Activated T-cell treated with anti-CD3 and anti-CD28 coated beads, Interleukin-2, amount 50 U/mL, for 4 hours (primary cell): ENCODE data around the gene KRTAP4-11. TPM values are rescaled to one million over a fixed set of nuclear protein-coding genes. Genes with fewer than 3 reads are reported as not detected.
"Not testable (repeated sequence)": the region's sequence is repeated elsewhere in the genome, so short reads cannot be mapped to it uniquely, and the experiment has no call there.

ENCODE experiments used
- ATAC-seq, 2 donors: fragments of 200-7000 bp; cut with Tn5 transposase; one replicate each; pipeline ENCODE4 v1.10.0; 2021
- DNase-seq: peaks from one replicate; pipeline ENCODE4 v3.0.0-alpha.2; 2020
- H3K27me3 Mint-ChIP-seq: one replicate; pipeline ENCODE4 v1.8.0; 2021; ENCODE audit warnings: low read depth, mixed read lengths
- H3K36me3 Mint-ChIP-seq: one replicate; pipeline ENCODE4 v1.8.0; 2022; ENCODE audit warnings: mixed read lengths; ENCODE audit not compliant: insufficient read depth
- H3K4me1 Mint-ChIP-seq: one replicate; pipeline ENCODE4 v1.8.0; 2021; ENCODE audit warnings: low read depth, mixed read lengths
- H3K4me3 Mint-ChIP-seq: one replicate; pipeline ENCODE4 v1.8.0; 2021; ENCODE audit warnings: mild to moderate bottlenecking, moderate library complexity, mixed read lengths
- H3K9me3 Mint-ChIP-seq: one replicate; pipeline ENCODE4 v1.8.0; 2021; ENCODE audit warnings: mixed read lengths
- total RNA-seq, 3 donors: library from RNA; stranded (reverse); gene quantifications; one replicate each; pipeline ENCODE4 v1.2.1, GENCODE V29; 2021

The KRTAP4-11 gene
- total RNA-seq, 3 donors from 2014 or later, result not detected

DNA sequence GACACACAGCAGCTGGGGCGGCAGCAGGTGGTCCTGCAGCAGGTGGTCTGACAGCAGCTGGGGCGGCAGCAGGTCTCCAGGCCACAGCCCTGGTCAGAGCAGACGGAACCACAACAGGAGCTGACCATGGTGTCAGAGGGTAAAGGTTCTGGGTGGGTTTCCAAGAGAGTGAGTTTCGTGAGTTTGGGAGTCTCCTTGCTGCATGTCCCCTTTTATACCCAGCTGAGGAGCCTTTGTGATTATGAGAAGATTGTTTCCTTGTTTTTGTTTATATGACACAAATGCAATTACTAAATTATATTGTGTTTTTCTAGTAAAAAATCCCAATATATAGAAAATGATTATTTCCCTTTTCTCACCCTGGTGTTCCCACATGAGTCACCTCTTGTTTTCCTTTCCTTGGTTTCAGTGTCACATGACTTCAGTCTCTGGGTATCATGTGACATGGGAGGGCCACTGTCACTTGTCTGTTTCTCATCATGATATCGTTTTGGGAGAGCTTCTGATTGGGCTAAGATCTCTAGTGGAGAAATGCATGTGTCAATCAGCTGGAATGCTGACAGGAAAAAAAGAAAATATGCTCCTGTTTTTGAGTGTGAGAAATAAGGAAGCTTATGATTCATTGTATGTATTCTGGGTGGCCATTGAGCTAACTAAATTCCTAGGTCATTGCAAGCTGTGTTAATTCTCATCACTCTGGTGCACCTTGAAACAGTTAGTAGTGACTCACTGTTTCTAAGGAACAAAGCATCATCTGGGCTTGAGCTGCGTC is 22.4 kb upstream of the KRTAP4-11 start, which contains the start of gene KRTAP4-6:
TSS of gene KRTAP4-6 (minus strand) at position 185 of the 772 bp plus-strand sequence. CDS start at position 128, 57 bp downstream.
- H3K27me3 Mint-ChIP-seq, result peaks cover 3% of the 10 kb centered on the region
- no peak for DNase-seq
- peaks cover 8% of the 10 kb centered on the region for H3K36me3 Mint-ChIP-seq
- peaks cover 30% of the 10 kb centered on the region for H3K9me3 Mint-ChIP-seq
- no peak for ATAC-seq
- H3K4me3 Mint-ChIP-seq, result no peak within 1 kb of the TSS
- H3K4me1 Mint-ChIP-seq, result no peaks in the 10 kb centered on the region

DNA sequence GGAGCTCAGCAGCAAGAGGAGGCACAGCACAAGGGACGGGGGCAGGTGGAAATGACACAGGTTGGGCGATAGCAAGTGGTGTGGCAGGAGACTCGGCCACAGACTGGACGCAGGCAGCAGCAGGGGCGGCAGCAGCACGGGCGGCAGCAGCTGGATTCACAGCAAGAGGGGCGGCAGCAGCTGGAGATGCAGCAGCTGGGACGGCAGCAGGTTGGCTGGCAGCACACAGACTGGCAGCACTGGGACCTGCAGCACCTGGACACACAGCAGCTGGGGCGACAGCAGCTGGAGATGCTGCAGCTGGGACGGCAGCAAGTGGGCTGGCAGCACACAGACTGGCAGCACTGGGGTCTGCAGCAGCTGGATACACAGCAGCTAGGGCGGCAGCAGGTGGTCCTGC is 21.7 kb upstream of the KRTAP4-11 start:
- not testable (repeated sequence) for H3K4me1 Mint-ChIP-seq, H3K4me3 Mint-ChIP-seq, H3K36me3 Mint-ChIP-seq, H3K27me3 Mint-ChIP-seq, ATAC-seq, DNase-seq
- H3K9me3 Mint-ChIP-seq, result peaks cover 30% of the 10 kb centered on the region

DNA sequence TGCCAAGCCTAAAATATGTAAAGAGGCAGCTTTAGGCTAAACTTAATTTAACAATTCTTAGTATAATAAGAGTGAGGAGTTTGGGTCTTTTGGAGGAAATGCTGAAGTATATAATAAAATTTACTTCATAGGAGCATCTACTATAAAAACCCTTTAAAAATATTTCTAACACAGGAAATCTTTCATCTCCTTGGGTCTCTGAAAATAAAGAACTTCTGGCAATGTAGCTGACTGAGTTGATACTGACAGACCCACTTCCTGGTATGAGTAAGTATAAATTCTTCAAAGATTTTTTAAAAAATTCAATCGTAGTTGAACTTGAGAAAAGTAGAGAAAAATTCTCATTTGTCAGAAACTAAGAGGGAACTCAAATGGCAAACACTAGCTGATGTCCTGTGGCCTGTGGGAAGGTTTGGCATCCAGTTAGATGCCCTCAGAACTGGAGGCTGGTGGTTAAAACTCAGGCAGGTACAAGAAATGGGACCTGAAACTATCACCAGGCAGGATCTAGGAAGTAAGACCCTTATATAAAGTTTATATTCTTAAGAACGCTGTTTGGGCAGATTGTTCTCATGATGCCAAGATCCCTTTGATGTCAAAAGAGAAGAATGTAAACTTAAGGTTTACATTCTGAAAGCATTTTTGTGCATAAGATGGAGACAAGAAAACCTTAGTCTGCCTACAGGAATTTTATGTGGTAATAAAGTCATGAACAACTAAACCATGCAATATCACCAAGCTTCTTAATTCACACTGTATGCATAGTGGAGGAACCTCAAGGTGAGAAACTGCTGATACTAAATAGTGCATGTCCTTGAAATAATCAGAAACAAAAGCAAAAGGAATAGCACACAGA is 15.9 kb upstream of the KRTAP4-11 start:
- peaks cover 11% of the 10 kb centered on the region for H3K9me3 Mint-ChIP-seq
- no peak for ATAC-seq
- H3K4me1 Mint-ChIP-seq, result peaks cover 28% of the 10 kb centered on the region
- no peak for DNase-seq
- H3K27me3 Mint-ChIP-seq, result no peaks in the 10 kb centered on the region
- no peak overlapping the region for H3K4me3 Mint-ChIP-seq
- peaks cover 1% of the 10 kb centered on the region for H3K36me3 Mint-ChIP-seq

DNA sequence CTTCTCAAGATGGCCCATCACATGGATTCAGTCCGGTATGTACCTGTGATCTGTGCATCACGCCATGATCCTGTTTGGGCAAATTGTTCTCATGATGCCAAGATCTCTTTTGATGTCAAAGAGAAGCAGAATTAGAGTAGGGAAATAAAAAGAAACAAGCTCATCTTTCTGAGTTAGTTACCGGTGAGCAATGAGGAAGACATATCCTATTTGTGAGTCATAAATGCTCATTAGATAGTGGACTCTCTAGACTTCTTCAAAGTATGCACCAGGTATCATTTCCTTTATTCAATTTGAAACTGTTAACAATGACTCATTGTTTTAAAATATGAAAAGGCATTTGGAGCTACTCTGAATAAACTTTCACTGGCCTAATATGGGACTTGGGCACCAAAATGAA is 13.8 kb upstream of the KRTAP4-11 start:
- peaks cover 34% of the 10 kb centered on the region for H3K4me1 Mint-ChIP-seq
- no peak overlapping the region for H3K4me3 Mint-ChIP-seq
- H3K36me3 Mint-ChIP-seq, result no peaks in the 10 kb centered on the region
- ATAC-seq (no peak), DNase-seq (no peak)
- no peaks in the 10 kb centered on the region for H3K27me3 Mint-ChIP-seq
- peaks cover 8% of the 10 kb centered on the region for H3K9me3 Mint-ChIP-seq

DNA sequence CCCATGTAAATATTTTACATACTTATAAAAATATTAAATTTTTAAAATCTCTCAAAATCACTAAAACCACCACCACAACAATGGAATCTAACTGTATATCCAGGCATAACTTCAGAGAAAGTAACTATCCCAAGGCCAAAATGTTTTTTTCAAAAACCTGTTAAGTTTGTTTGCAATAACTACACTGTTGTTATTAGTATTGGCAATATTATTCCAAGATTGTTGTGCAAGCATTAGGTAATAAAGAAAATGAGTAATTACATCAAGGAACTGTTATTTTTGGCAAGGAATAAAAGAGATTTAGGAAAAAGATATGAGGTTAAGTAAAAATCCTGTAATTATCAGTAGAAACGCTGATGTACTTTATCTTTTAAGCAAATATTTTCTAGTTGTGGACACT is 9.2 kb upstream of the KRTAP4-11 start:
- ATAC-seq (no peak), DNase-seq (no peak)
- Mint-ChIP-seq H3K36me3 (no peaks in the 10 kb centered on the region), H3K9me3 (peaks cover 8% of the 10 kb centered on the region), H3K4me3 (no peak overlapping the region), H3K4me1 (peaks cover 57% of the 10 kb centered on the region), H3K27me3 (no peaks in the 10 kb centered on the region)

DNA sequence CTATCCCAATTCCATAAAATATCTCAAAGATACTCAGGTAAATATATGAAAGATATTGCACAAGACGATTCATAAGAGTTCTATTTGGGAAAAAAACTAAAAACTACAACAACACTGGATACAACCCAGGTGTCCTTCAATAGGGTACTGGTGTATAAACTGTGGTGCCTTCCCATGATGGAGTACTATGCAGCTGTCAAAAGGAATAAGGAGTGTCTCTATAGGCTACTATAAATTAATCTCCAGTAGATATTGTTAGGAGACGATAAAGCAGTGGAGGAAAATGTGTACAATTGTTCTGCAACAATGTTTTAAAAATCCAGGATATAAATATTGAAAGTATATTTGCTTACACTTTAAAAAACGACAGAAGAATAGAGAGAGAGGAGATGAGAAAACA is 8.2 kb upstream of the KRTAP4-11 start:
- Mint-ChIP-seq H3K4me3 (no peak overlapping the region), H3K4me1 (peaks cover 51% of the 10 kb centered on the region), H3K36me3 (no peaks in the 10 kb centered on the region), H3K9me3 (peaks cover 10% of the 10 kb centered on the region), H3K27me3 (no peaks in the 10 kb centered on the region)
- ATAC-seq, result no peak
- no peak for DNase-seq

DNA sequence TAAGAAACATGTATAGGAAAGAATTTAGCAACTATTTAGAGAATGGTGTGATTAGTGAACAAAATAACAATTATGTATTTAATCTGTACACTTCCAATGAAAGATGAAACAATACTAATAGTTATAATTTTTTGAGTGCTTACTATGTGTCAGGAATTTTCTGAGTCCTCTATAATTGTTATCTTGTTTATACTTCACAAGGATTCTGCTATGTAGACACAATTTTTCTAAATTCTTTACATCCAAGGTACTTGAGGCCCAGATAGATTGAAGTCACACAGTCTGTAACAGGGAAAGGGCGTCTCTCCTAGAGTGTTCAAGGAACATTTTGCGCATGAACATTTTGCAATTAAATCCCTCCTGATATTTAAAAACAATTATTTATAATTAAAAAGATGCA is 6.9 kb upstream of the KRTAP4-11 start:
- H3K4me3 Mint-ChIP-seq, result no peak overlapping the region

DNA sequence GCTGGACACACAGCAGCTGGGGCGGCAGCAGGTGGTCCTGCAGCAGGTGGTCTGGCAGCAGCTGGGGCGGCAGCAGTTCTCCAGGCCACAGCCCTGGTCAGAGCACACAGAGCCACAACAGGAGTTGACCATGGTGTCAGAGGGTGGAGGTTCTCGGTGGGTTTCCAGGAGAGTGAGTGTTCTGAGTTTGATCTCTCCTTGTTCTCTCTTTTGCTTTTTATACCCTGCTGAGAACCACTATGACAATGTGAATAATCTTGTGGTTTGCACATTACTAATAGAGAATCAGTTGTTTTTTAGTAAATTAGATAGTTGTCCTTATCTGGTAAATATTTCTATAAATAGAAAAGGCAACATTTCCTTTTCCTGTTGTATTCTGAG is 5.8 kb upstream of the KRTAP4-11 start, which contains the start of gene KRTAP4-12:
TSS of gene KRTAP4-12 (minus strand) at position 192 of the 381 bp plus-strand sequence. CDS start at position 132, 60 bp downstream.
- peaks cover 59% of the 10 kb centered on the region for H3K4me1 Mint-ChIP-seq
- not testable (repeated sequence) for ATAC-seq

More for the DNA sequence above, 6.9 kb upstream of the KRTAP4-11 start:
- no peaks in the 10 kb centered on the region for H3K27me3 Mint-ChIP-seq
- peaks cover 56% of the 10 kb centered on the region for H3K4me1 Mint-ChIP-seq
- no peak for ATAC-seq
- DNase-seq, result no peak
- H3K9me3 Mint-ChIP-seq, result peaks cover 10% of the 10 kb centered on the region
- no peaks in the 10 kb centered on the region for H3K36me3 Mint-ChIP-seq

DNA sequence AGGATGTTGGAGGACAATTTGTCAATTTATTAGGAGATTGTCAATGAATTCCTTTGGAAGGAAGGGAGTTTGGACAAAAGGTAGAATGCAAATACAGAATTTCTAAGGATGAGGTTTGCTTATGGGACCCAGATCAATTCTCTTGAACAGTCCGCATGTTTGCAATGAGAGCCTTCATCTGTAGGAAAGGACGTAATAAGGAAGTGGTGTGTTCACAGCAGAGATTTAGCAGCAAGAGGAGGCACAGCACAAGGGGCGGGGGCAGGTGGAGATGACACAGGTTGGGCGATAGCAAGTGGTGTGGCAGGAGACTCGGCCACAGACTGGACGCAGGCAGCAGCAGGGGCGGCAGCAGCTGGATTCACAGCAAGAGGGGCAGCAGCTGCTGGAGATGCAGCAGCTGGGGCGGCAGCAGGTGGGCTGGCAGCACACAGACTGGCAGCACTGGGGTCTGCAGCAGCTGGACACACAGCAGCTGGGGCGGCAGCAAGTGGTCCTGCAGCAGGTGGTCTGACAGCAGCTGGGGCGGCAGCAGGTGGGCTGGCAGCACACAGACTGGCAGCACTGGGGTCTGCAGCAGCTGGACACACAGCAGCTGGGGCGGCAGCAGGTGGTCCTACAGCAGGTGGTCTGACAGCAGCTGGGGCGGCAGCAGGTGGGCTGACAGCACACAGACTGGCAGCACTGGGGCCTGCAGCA is 5.3 kb upstream of the KRTAP4-11 start:
- Mint-ChIP-seq H3K4me1 (peaks cover 58% of the 10 kb centered on the region), H3K4me3 (peak overlapping the region; percentile 5)
- not testable (repeated sequence) for H3K27me3 Mint-ChIP-seq, DNase-seq, H3K36me3 Mint-ChIP-seq, ATAC-seq, H3K9me3 Mint-ChIP-seq

More for the DNA sequence above, 5.8 kb upstream of the KRTAP4-11 start, which contains the start of gene KRTAP4-12:
- not testable (repeated sequence) for DNase-seq, H3K9me3 Mint-ChIP-seq, H3K27me3 Mint-ChIP-seq, H3K36me3 Mint-ChIP-seq
- H3K4me3 Mint-ChIP-seq, result peak within 1 kb of the TSS; percentile 5

DNA sequence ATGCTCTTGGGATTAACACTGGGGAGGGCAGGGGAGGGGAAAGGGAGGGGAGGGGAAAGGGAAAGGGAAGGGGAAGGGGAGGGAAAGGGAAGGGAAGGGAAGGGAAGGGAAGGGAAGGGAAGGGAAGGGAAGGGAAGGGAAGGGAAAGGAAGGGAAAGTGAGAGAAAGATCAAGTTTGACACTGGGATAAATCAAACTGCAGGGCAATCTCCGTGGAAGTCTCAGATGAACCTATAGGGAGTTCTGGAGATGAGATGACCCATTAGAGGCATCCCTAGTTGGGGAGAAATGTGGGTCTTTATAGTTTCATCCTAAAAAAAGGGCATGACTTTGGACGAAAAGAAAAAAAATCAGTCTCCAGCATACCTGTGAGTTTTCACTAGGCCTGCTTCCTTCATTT is 3.6 kb upstream of the KRTAP4-11 start:
- H3K36me3 Mint-ChIP-seq, result no peaks in the 10 kb centered on the region

DNA sequence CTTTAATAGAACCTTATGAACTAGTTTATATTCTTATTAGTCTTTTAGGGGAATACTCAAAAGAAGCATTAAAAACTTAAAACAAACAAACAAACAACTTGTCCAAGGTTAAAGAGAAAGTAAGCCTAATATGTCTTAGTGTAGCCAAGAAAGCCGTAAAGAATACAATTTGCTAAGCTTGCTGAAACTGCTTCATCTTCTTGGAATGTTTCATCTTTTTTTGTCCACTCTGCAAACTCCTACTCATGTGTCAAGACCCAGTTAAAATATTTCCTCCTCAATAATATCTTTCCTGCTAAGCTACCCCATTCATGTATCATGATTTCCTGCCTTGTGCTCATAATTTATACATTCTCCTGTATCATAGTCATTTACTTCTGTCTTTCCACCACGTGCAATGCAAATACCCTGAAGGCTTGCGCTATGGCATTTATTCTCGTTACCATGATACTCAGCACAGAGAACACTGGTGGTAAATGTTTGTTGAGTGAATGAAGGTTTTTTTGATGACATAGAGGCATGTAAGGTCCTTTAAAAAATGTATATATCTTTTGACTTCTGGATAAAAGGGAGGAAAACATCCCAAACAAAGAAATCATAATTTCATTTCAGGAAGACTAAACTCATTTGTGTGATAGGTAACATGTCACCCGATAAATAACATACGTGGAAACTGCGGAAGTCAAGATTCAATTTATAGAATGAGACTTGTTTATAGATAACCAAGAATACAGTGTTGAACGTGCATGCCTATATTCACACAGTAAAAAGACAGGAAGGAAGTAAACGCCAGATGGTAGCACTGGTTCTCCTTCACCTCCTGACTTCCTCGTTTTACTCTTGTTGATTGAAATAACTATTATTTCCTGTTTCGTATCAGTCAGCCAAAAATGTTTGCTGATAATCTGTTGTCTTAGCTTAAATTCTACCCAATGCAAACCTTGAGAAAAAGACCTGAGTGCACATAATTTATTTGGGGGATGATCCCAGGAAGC is 1.8 kb upstream of the KRTAP4-11 start:
- H3K36me3 Mint-ChIP-seq, DNase-seq, H3K27me3 Mint-ChIP-seq, H3K9me3 Mint-ChIP-seq, ATAC-seq: not testable (repeated sequence)
- Mint-ChIP-seq H3K4me1 (peaks cover 43% of the 10 kb centered on the region), H3K4me3 (peak overlapping the region; percentile 40)

More for the DNA sequence above, 3.6 kb upstream of the KRTAP4-11 start:
- Mint-ChIP-seq H3K4me3 (no peak overlapping the region), H3K9me3 (peaks cover 3% of the 10 kb centered on the region), H3K4me1 (peaks cover 58% of the 10 kb centered on the region), H3K27me3 (peaks cover 3% of the 10 kb centered on the region)
- no peak for DNase-seq
- no peak for ATAC-seq

DNA sequence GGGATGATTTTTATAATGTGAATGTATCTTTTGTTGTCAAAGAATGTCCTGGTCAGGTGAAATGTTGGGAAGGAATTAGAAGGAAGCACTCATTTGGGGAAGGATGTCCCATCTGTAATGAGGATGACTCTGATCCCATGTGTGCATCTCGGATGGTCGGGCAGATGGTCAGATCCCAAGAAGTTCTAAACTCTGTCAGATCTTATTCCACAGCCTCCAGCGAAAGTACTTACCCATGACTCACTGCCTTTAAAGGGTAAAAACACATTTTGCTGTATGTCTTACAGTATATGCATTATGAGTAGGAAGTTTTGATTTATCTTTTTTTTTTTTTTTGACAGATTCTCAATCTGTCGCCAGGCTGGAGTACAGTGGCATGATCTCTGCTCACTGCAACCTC is 548 bp upstream of the KRTAP4-11 start:
- peaks cover 3% of the 10 kb centered on the region for H3K9me3 Mint-ChIP-seq
- no peaks in the 10 kb centered on the region for H3K36me3 Mint-ChIP-seq
- H3K4me1 Mint-ChIP-seq, result peaks cover 32% of the 10 kb centered on the region
- DNase-seq, result no peak
- peaks cover 3% of the 10 kb centered on the region for H3K27me3 Mint-ChIP-seq
- H3K4me3 Mint-ChIP-seq, result no peak overlapping the region
- ATAC-seq, result no peak

DNA sequence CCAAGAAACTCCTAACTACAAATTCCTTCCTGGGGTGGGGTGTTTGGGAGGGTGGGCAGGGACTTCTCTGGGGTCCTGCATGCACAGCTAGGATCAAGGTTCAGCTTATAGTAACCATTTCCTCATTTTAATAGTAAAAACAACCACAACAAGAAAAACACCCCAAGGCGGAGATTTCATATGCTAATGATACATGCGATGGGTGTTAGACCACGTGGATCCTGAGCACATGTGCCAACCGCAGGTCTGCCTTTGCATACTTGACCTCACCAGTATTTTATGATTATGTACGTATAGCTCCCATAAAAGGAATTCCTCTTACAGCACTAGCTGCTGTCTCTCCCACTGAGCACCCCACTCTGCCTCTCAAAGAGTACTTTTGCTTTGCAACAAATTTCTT is 1.9 kb downstream of the KRTAP4-11 start:
- peaks cover 3% of the 10 kb centered on the region for H3K27me3 Mint-ChIP-seq
- H3K4me3 Mint-ChIP-seq, result no peak overlapping the region
- no peak for ATAC-seq
- H3K36me3 Mint-ChIP-seq, result peaks cover 1% of the 10 kb centered on the region
- peaks cover under 1% of the 10 kb centered on the region for H3K9me3 Mint-ChIP-seq
- H3K4me1 Mint-ChIP-seq, result peaks cover 21% of the 10 kb centered on the region
- DNase-seq, result no peak
